Chondrocyte (in vitro differentiated cells): ENCODE results near the gene GPC1. TPM values are rescaled to one million over a fixed set of nuclear protein-coding genes. Genes with fewer than 3 reads are reported as not detected.

ENCODE experiments used
- DNase-seq: peaks from one replicate; pipeline ENCODE4 v3.0.0; 2021; ENCODE audit warnings: mixed read lengths, low spot score
- H3K27ac Mint-ChIP-seq: one replicate; pipeline ENCODE4 v1.8.0; 2021; ENCODE audit warnings: mild to moderate bottlenecking, moderate library complexity, mixed read lengths; ENCODE audit not compliant: unreplicated experiment
- H3K27me3 Mint-ChIP-seq: 2 replicates; pipeline ENCODE4 v1.8.0; 2021; ENCODE audit warnings: low read depth, mixed read lengths
- H3K36me3 Mint-ChIP-seq: 2 replicates; pipeline ENCODE4 v1.8.0; 2021; ENCODE audit warnings: low read depth, mixed read lengths
- H3K4me1 Mint-ChIP-seq: 2 replicates; pipeline ENCODE4 v1.8.0; 2021; ENCODE audit warnings: low read depth, mild to moderate bottlenecking, mixed read lengths
- H3K4me3 Mint-ChIP-seq: one replicate; pipeline ENCODE4 v1.8.0; 2021; ENCODE audit warnings: mild to moderate bottlenecking, moderate library complexity, mixed read lengths; ENCODE audit not compliant: unreplicated experiment
- H3K9me3 Mint-ChIP-seq: 2 replicates; pipeline ENCODE4 v1.8.0; 2021; ENCODE audit warnings: low read depth, mixed read lengths
- total RNA-seq: library from RNA; stranded (reverse); gene quantifications from 3 replicates; pipeline ENCODE4 v1.2.1, GENCODE V29; 2021
- TF ChIP-seq, protein P1 (sequence below): fragments of 200-600 bp; sonication (generic); IDR thresholded peaks from 2 replicates; pipeline ENCODE4 v1.5.0; 2021; ENCODE audit warnings: antibody characterized with exemption, mild to moderate bottlenecking, moderate library complexity

Gene GPC1
- total RNA-seq, 1 donor from 2014 or later, result 264 TPM

DNA sequence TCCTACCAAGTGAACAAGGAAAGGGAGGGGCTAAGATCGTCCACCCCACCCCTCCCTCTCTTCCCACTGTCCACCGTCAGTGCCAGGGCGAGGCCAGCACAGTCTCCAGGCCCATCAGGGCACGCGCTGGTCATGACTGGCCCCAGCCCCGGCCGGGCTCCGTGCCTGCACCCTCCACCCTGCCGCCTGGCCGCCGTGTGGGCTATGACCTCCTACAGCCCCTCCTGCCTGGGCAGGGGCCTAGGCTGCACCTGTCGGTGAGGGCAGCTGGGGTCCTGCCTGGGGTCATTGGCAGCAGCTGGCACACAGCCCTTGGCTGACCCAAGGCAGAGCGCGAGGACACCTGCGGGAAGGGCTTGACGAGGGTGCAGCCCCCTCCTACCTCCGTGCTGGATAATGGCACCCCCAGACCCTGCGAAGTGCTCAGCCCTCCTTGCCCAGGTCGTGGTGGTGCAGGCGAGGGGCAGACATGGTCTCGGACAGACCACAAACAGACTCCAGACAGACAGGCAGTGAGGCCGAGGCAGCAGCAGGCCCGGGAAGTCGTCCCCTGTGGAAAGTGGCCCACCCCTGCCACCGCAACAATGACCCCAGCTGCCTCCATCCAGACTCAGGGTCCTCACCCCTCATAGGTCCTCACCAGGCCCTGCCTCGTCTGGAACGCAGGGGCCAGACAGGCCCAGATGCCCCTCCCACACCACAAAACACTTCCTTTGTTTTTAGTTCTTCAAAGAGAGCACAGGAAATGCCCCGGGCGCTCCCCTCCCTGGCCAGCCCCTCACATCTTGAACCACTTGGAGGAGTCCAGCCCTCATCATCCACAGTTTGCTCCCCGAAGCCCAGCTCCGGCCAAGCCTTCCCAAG is 43.1 kb upstream of the GPC1 start:
- no peak overlapping the region for H3K4me3 Mint-ChIP-seq
- TF ChIP-seq, protein P1, sequence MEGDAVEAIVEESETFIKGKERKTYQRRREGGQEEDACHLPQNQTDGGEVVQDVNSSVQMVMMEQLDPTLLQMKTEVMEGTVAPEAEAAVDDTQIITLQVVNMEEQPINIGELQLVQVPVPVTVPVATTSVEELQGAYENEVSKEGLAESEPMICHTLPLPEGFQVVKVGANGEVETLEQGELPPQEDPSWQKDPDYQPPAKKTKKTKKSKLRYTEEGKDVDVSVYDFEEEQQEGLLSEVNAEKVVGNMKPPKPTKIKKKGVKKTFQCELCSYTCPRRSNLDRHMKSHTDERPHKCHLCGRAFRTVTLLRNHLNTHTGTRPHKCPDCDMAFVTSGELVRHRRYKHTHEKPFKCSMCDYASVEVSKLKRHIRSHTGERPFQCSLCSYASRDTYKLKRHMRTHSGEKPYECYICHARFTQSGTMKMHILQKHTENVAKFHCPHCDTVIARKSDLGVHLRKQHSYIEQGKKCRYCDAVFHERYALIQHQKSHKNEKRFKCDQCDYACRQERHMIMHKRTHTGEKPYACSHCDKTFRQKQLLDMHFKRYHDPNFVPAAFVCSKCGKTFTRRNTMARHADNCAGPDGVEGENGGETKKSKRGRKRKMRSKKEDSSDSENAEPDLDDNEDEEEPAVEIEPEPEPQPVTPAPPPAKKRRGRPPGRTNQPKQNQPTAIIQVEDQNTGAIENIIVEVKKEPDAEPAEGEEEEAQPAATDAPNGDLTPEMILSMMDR, result no peak
- H3K36me3 Mint-ChIP-seq, result no peaks in the 10 kb centered on the region
- H3K9me3 Mint-ChIP-seq, result no peaks in the 10 kb centered on the region
- no peak overlapping the region for H3K27ac Mint-ChIP-seq
- DNase-seq, result peak; percentile 78
- peaks cover 25% of the 10 kb centered on the region for H3K4me1 Mint-ChIP-seq
- no peaks in the 10 kb centered on the region for H3K27me3 Mint-ChIP-seq

DNA sequence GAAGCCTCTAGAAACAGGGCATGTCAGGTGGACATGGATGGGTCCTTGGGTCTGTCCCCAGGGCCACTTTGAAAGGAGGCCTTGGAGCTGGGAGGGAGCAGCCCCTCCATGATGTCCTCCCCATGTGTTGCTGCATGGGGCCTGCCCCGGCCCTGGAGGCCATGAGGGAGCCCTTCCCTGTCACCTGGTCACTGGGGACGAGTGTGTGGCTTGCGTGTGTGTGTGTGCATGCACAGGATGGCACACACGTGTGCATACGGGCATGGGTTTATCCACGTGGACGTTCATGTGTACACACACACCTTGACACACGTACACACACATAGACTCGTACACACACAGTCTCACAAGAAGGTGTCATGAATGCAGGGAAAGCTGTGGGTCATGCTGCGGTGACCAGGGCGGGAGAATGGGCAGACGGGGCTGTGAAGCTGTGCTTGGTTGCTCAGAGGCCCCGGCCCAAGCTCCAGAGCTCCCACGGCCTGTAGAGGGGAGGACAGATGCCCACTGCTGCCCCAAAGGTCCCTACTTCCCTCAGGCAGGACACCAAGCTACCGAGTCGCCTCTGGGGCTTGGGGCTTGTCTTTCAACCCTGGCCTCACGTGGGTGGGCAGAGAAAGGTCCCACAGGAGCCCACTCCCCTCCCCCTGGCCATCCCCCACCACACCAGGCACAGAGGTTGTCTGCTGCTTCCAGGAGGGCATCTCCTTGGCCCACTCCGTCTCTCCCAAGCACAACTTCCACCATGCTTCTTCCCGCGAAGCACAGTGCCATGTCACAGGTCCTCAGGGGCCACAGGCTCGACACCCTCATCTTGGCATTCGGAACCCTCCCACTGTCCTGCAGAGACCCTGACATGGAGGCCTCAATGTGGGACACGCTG is 42.3 kb upstream of the GPC1 start:
- DNase-seq, result peak; percentile 86
- Mint-ChIP-seq H3K4me3 (no peak overlapping the region), H3K4me1 (peaks cover 23% of the 10 kb centered on the region), H3K27ac (no peak overlapping the region), H3K27me3 (no peaks in the 10 kb centered on the region), H3K36me3 (no peaks in the 10 kb centered on the region), H3K9me3 (no peaks in the 10 kb centered on the region)
- TF ChIP-seq, protein P1, result no peak

DNA sequence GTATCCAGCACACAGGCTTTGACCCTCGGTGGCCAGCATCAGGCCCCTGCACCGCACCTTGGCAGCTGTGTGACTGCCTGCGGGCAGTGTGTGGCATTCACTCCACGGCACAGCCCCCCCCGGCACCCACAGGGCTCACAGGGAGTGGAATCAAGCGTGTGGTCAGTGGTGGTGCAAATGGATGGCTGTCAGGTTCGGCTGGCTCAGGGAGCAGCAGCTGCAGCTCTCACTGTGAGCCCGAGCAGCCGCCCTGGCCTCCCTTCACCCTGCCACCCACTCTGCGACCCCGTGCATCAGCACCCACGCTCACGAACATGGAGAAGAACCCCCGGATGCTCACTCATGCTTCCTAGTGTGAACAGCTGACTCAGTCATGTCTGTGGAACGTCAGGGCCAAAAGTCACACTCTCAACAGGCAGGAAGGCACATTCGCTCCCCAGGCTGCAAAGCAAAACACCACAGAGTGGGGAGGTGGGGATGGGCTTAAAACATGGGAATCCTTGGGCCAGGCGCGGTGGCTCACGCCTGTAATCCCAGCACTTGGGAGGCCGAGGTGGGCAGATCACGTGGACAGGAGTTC is 41.5 kb upstream of the GPC1 start:
- peaks cover 26% of the 10 kb centered on the region for H3K4me1 Mint-ChIP-seq
- no peak overlapping the region for H3K27ac Mint-ChIP-seq
- H3K27me3 Mint-ChIP-seq, result no peaks in the 10 kb centered on the region
- TF ChIP-seq, protein P1, result no peak
- DNase-seq, result peak; percentile 84
- no peaks in the 10 kb centered on the region for H3K36me3 Mint-ChIP-seq
- H3K4me3 Mint-ChIP-seq, result no peak overlapping the region
- no peaks in the 10 kb centered on the region for H3K9me3 Mint-ChIP-seq

DNA sequence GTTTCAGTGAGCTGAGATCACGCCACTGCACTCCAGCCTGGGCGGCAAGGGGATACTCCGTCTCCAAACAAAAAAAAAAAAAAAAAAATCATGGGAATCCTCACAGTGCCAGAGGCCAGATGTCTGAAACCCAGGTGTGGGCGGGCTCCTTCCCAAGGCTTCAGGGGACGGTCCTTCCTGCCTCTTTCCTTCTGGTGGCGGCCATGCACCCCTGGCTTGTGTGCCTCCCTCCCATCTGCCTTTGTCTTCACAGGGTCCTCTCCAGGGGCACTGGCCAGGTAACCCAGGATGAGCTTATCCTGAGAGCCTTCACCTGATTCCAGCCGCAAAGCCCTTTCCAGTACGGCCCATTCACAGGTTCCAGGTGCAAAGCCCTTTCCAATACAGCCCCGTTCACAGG is 40.9 kb upstream of the GPC1 start:
- H3K4me3 Mint-ChIP-seq, result no peak overlapping the region
- no peaks in the 10 kb centered on the region for H3K27me3 Mint-ChIP-seq
- no peaks in the 10 kb centered on the region for H3K36me3 Mint-ChIP-seq
- TF ChIP-seq, protein P1, result no peak
- H3K9me3 Mint-ChIP-seq, result no peaks in the 10 kb centered on the region
- H3K4me1 Mint-ChIP-seq, result peaks cover 26% of the 10 kb centered on the region
- no peak for DNase-seq
- no peak overlapping the region for H3K27ac Mint-ChIP-seq

DNA sequence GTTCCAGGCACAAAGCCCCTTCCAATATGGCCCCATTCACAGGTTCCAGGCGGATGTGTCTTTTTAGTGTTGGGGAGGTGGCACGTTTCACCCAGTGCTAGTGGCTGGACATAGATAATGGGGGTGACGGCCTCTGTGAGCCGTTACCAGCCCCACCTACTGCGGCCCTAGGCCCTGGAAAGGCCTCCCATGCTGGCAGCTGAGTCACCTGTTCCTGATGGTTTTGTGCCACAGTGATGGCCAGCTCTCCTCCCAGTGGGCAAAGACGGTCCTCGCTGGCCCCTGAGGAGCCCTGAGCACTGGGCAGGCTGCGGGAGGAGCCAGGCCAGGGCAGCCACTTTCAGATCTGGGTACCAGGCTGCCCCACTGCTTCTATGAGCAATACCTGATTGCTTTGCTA is 40.0 kb upstream of the GPC1 start:
- DNase-seq, result no peak
- H3K4me1 Mint-ChIP-seq, result peaks cover 26% of the 10 kb centered on the region
- no peak overlapping the region for H3K27ac Mint-ChIP-seq
- no peak overlapping the region for H3K4me3 Mint-ChIP-seq
- H3K27me3 Mint-ChIP-seq, result no peaks in the 10 kb centered on the region
- TF ChIP-seq, protein P1, result no peak
- H3K36me3 Mint-ChIP-seq, result no peaks in the 10 kb centered on the region
- H3K9me3 Mint-ChIP-seq, result no peaks in the 10 kb centered on the region
